HCT116 (cell line): ENCODE results near the gene CLPTM1L.

ENCODE experiments used
- POLR2AphosphoS5 ChIP-seq: IDR thresholded peaks from 2 replicates; pipeline ENCODE4 v1.6.1; 2011; ENCODE audit warnings: mild to moderate bottlenecking, low read depth, low read length, moderate library complexity
- SP1 ChIP-seq: IDR thresholded peaks from 2 replicates; pipeline ENCODE4 v1.6.1; 2012; ENCODE audit warnings: low read depth
- TF ChIP-seq, protein P1 (sequence below): IDR thresholded peaks from 2 replicates; pipeline ENCODE4 v1.6.1; 2012; ENCODE audit warnings: low read depth
- TF ChIP-seq, protein P2 (sequence below): IDR thresholded peaks from 2 replicates; pipeline ENCODE4 v1.6.1; 2011; ENCODE audit warnings: mild to moderate bottlenecking, low read length, moderate library complexity; ENCODE audit not compliant: insufficient replicate concordance; ENCODE audit errors: extremely low read depth

DNA sequence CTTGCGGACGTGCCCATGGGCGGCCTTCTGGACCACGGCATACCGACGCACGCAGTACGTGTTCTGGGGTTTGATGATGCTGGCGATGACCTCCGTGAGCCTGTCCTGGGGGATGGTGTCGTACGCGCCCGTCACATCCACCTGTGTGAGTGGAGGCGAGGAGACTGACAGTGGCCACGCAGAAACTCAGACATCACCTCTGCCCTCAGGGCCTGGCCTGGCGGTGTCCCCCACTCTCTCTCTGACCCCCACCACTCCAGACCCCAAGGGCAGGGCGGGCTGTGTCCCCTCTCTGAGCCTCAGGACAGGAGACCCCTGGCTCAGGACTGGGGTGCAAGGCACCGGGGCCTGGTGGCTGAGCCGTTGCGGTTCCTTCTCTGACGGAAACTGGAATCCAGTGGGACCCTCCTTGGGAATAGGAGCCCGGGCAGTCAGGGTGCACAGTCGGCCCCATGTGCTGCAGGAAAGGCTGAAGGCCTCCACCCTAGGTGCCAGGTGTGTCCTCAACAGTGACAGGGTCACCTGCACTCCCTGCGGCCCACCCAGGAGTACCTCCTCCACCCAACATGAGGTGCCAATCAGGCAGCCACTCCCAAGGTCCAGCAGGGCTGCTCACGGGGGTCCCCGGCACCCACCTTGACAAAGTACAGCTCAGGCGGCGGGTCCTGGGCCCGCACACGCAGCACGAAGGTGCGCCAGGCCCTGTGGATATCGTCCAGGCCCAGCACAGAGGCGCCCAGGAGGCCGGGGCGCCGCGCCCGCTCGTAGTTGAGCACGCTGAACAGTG lies 66.0 kb downstream of the CLPTM1L start:
- no peak for TF ChIP-seq POLR2AphosphoS5
- TF ChIP-seq, protein P1, sequence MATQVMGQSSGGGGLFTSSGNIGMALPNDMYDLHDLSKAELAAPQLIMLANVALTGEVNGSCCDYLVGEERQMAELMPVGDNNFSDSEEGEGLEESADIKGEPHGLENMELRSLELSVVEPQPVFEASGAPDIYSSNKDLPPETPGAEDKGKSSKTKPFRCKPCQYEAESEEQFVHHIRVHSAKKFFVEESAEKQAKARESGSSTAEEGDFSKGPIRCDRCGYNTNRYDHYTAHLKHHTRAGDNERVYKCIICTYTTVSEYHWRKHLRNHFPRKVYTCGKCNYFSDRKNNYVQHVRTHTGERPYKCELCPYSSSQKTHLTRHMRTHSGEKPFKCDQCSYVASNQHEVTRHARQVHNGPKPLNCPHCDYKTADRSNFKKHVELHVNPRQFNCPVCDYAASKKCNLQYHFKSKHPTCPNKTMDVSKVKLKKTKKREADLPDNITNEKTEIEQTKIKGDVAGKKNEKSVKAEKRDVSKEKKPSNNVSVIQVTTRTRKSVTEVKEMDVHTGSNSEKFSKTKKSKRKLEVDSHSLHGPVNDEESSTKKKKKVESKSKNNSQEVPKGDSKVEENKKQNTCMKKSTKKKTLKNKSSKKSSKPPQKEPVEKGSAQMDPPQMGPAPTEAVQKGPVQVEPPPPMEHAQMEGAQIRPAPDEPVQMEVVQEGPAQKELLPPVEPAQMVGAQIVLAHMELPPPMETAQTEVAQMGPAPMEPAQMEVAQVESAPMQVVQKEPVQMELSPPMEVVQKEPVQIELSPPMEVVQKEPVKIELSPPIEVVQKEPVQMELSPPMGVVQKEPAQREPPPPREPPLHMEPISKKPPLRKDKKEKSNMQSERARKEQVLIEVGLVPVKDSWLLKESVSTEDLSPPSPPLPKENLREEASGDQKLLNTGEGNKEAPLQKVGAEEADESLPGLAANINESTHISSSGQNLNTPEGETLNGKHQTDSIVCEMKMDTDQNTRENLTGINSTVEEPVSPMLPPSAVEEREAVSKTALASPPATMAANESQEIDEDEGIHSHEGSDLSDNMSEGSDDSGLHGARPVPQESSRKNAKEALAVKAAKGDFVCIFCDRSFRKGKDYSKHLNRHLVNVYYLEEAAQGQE: no peak
- TF ChIP-seq, protein P2, sequence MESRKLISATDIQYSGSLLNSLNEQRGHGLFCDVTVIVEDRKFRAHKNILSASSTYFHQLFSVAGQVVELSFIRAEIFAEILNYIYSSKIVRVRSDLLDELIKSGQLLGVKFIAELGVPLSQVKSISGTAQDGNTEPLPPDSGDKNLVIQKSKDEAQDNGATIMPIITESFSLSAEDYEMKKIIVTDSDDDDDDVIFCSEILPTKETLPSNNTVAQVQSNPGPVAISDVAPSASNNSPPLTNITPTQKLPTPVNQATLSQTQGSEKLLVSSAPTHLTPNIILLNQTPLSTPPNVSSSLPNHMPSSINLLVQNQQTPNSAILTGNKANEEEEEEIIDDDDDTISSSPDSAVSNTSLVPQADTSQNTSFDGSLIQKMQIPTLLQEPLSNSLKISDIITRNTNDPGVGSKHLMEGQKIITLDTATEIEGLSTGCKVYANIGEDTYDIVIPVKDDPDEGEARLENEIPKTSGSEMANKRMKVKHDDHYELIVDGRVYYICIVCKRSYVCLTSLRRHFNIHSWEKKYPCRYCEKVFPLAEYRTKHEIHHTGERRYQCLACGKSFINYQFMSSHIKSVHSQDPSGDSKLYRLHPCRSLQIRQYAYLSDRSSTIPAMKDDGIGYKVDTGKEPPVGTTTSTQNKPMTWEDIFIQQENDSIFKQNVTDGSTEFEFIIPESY: no peak
- TF ChIP-seq SP1: no peak
